Panc1 (cell line): Measurements from ENCODE around the gene TPM4. TPM values are rescaled to one million over a fixed set of nuclear protein-coding genes. Genes with fewer than 3 reads are reported as not detected.

Experiments used
- ATAC-seq: fragments of 200-7000 bp; cut with Tn5 transposase; 2 replicates; pipeline ENCODE4 v1.9.1; 2020; ENCODE audit warnings: mild to moderate bottlenecking, moderate library complexity
- BruUV-seq: library from RNA; stranded (reverse); fragments of 400-500 nt; replicated peaks from 2 replicates; lab custom pipeline; 2021; lab: Mats Ljungman, UMichigan
- CTCF ChIA-PET: fragments of 300-600 bp; sonication (Branson Sonifier 250); formaldehyde crosslinking; loops from one replicate; lab custom pipeline; 2022; ENCODE audit warnings: antibody characterized with exemption; lab: Charles Lee
- POLR2A ChIA-PET: fragments of 300-600 bp; sonication (Branson Sonifier 250); formaldehyde crosslinking; loops from one replicate; lab custom pipeline; 2022; ENCODE audit warnings: antibody characterized with exemption; lab: Charles Lee
- DNase-seq: peaks from one replicate; pipeline ENCODE4 v3.0.0-alpha.2; 2010; ENCODE audit warnings: low read depth, low spot score
- H3K27ac ChIP-seq: 2 replicates; pipeline ENCODE4 v1.5.1; 2011; ENCODE audit warnings: mild to moderate bottlenecking, low read length, inconsistent platforms
- H3K27me3 ChIP-seq: fragments of 200-500 bp; sonication (Bioruptor generic); 2 replicates; pipeline ENCODE4 v1.6.0; 2014; ENCODE audit warnings: low read length, inconsistent platforms; ENCODE audit not compliant: control insufficient read depth, insufficient read depth
- H3K36me3 ChIP-seq: fragments of 200-500 bp; sonication (Bioruptor generic); 2 replicates; pipeline ENCODE4 v1.5.1; 2014; ENCODE audit warnings: inconsistent platforms, mild to moderate bottlenecking, low read length, moderate library complexity; ENCODE audit not compliant: control insufficient read depth, insufficient read depth
- H3K4me1 ChIP-seq: 2 replicates; pipeline ENCODE4 v1.5.1; 2011; ENCODE audit warnings: inconsistent platforms, mild to moderate bottlenecking, low read length, moderate library complexity; ENCODE audit not compliant: control insufficient read depth, insufficient read depth
- H3K4me3 ChIP-seq, 2 experiments: 2 replicates each; pipeline ENCODE4 v1.5.1; 2011 to 2012; ENCODE audit warnings: low read depth in 2 of 2, low read length in 2 of 2, mild to moderate bottlenecking in 2 of 2, inconsistent platforms in 1 of 2, moderate library complexity in 1 of 2
- H3K9me3 ChIP-seq: fragments of 200-500 bp; sonication (Bioruptor generic); 2 replicates; pipeline ENCODE4 v1.5.1; 2014; ENCODE audit warnings: low read depth, mild to moderate bottlenecking, inconsistent platforms, low read length, moderate library complexity; ENCODE audit not compliant: control insufficient read depth, insufficient read depth
- CTCF ChIP-seq: fragments of 450-650 bp; IDR thresholded peaks from 2 replicates; pipeline ENCODE4 v1.5.1; 2017; ENCODE audit warnings: mild to moderate bottlenecking
- POLR2AphosphoS5 ChIP-seq: IDR thresholded peaks from 2 replicates; pipeline ENCODE4 v1.6.1; 2012; ENCODE audit warnings: mild to moderate bottlenecking, low read depth, low read length, moderate library complexity
- REST ChIP-seq, 2 experiments: IDR thresholded peaks; 2 replicates each; pipeline ENCODE4 v1.6.1; 2011 to 2012; ENCODE audit warnings: low read depth in 2 of 2, control low read depth in 1 of 2, low read length in 1 of 2, mild to moderate bottlenecking in 1 of 2, moderate library complexity in 1 of 2; ENCODE audit not compliant: insufficient read depth in 1 of 2
- SIN3A ChIP-seq: IDR thresholded peaks from 2 replicates; pipeline ENCODE4 v1.6.1; 2012; ENCODE audit warnings: low read depth, mild to moderate bottlenecking, low read length, moderate library complexity, borderline replicate concordance; ENCODE audit not compliant: insufficient read depth
- TCF7L2 ChIP-seq: IDR thresholded peaks from 2 replicates; pipeline ENCODE4 v1.6.1; 2011; ENCODE audit warnings: mild to moderate bottlenecking, low read depth, low read length, inconsistent platforms
- in situ Hi-C: cut with HindIII; loops from 2 replicates; pipeline ENCODE4 v1.10.0; 2016; ENCODE audit warnings: low sequenced_read_pairs, low pct_unique_long_range_greater_than_20kb
- intact Hi-C: fragments of 100-400 bp; cut with micrococcal nuclease; formaldehyde crosslinking; loops from one replicate; pipeline ENCODE4 v1.10.0; 2022; ENCODE audit not compliant: unreplicated experiment
- total RNA-seq: library from RNA; stranded (reverse); gene quantifications from one replicate; pipeline ENCODE4 v1.2.1, GENCODE V29; 2021; ENCODE audit not compliant: unreplicated experiment

Gene TPM4
- total RNA-seq, 1 experiment from 2014 or later: 165 TPM

- Histone ChIP-seq H3K36me3 (no peaks in the 10 kb centered on the region), H3K27me3 (no peaks in the 10 kb centered on the region), H3K27ac (no peak overlapping the region), H3K4me3 (no peak overlapping the region), H3K4me1 (no peaks in the 10 kb centered on the region), H3K9me3 (no peaks in the 10 kb centered on the region)
- in situ Hi-C loops: no loop called here
- TF ChIP-seq SIN3A (no peak), TCF7L2 (no peak), POLR2AphosphoS5 (no peak), REST (IDR thresholded peaks at IDR 0.05; ENCODE audit: insufficient read depth in 1 of 2, low read depth in 2 of 2, low read length in 1 of 2) (no peak), CTCF (no peak)
- no peak for DNase-seq
- ChIA-PET POLR2A (no interaction called here), CTCF (no interaction called here)
- BruUV-seq: no TSS peak
- no peak for ATAC-seq
- intact Hi-C loops: no loop called here
Measured at GRCh38 chr19:16033136-16033530, 43.2 kb upstream of the TPM4 start.

GRCh38 chr19:16033721-16034120 lies 42.6 kb upstream of the TPM4 start:
- TF ChIP-seq REST (IDR thresholded peaks at IDR 0.05; ENCODE audit: insufficient read depth in 1 of 2, low read depth in 2 of 2, low read length in 1 of 2) (no peak), SIN3A (no peak), CTCF (no peak), POLR2AphosphoS5 (no peak), TCF7L2 (no peak)
- no peaks in the 10 kb centered on the region for H3K4me1 ChIP-seq
- in situ Hi-C loops (no loop called here), intact Hi-C loops (no loop called here)
- BruUV-seq: no TSS peak
- no peaks in the 10 kb centered on the region for H3K9me3 ChIP-seq
- H3K36me3 ChIP-seq: no peaks in the 10 kb centered on the region
- ATAC-seq: no peak
- no peaks in the 10 kb centered on the region for H3K27me3 ChIP-seq
- H3K4me3 ChIP-seq: no peak overlapping the region
- POLR2A ChIA-PET: no interaction called here
- DNase-seq: no peak
- H3K27ac ChIP-seq: no peak overlapping the region
- CTCF ChIA-PET: no interaction called here
